Neural cell (in vitro differentiated cells): ENCODE measurements around the gene AGK. TPM values are rescaled to one million over a fixed set of nuclear protein-coding genes. Genes with fewer than 3 reads are reported as not detected.
"Not testable (repeated sequence)": the region's sequence is repeated elsewhere in the genome, so short reads cannot be mapped to it uniquely, and the experiment has no call there.

Experiments used
- H2AFZ ChIP-seq: fragments of 200-600, 300-800 bp; sonication (generic), shearing (Covaris generic); 2 replicates; pipeline ENCODE4 v1.6.0; 2014; ENCODE audit warnings: low read depth, mild to moderate bottlenecking, antibody characterized with exemption, low read length, moderate library complexity
- H3F3A ChIP-seq: fragments of 200-600 bp; shearing (Covaris generic); 2 replicates; pipeline ENCODE4 v1.6.1; 2016; ENCODE audit warnings: mild to moderate bottlenecking, moderate library complexity, mixed read lengths, antibody characterized with exemption, low read length; ENCODE audit not compliant: insufficient read depth, poor library complexity, severe bottlenecking
- H3K27ac ChIP-seq: fragments of 200-600, 300-800 bp; sonication (generic), shearing (Covaris generic); 2 replicates; pipeline ENCODE4 v1.5.1; 2014; ENCODE audit warnings: mild to moderate bottlenecking, low read length, moderate library complexity
- H3K27me3 ChIP-seq: fragments of 300-800, 200-600 bp; sonication (generic), shearing (Covaris generic); 2 replicates; pipeline ENCODE4 v1.6.0; 2014; ENCODE audit warnings: mild to moderate bottlenecking, low read depth, low read length, moderate library complexity; ENCODE audit not compliant: insufficient read depth
- H3K36me3 ChIP-seq: fragments of 300-800, 200-600 bp; sonication (generic), shearing (Covaris generic); 2 replicates; pipeline ENCODE4 v1.5.1; 2014; ENCODE audit warnings: mild to moderate bottlenecking, antibody characterized with exemption, low read length, moderate library complexity; ENCODE audit not compliant: insufficient read depth
- H3K4me2 ChIP-seq: fragments of 300-800, 200-600 bp; sonication (generic), shearing (Covaris generic); 2 replicates; pipeline ENCODE4 v1.6.0; 2014; ENCODE audit warnings: mild to moderate bottlenecking, low read length
- H3K4me3 ChIP-seq: fragments of 300-800, 200-600 bp; sonication (generic), shearing (Covaris generic); 2 replicates; pipeline ENCODE4 v1.5.1; 2014; ENCODE audit warnings: mild to moderate bottlenecking, low read length, moderate library complexity
- H3K79me2 ChIP-seq: fragments of 200-600 bp; shearing (Covaris generic); replicated peaks from 2 replicates; pipeline ENCODE4 v1.6.0; 2014; ENCODE audit warnings: mild to moderate bottlenecking, low read length, moderate library complexity; ENCODE audit not compliant: insufficient read depth
- H3K9ac ChIP-seq: fragments of 300-800, 200-600 bp; sonication (generic), shearing (Covaris generic); 2 replicates; pipeline ENCODE4 v1.6.1; 2016; ENCODE audit warnings: mild to moderate bottlenecking, low read length, mixed read lengths
- H3K9me2 ChIP-seq: fragments of 200-600 bp; shearing (Covaris generic); 2 replicates; pipeline ENCODE4 v1.6.1; 2016; ENCODE audit warnings: mild to moderate bottlenecking, low read length, mixed read lengths; ENCODE audit not compliant: insufficient read depth
- H3K9me3 ChIP-seq: fragments of 200-600, 300-800 bp; sonication (generic), shearing (Covaris generic); 2 replicates; pipeline ENCODE4 v1.6.1; 2016; ENCODE audit warnings: mild to moderate bottlenecking, mixed run types, low read length, moderate library complexity, mixed read lengths
- H4K20me1 ChIP-seq: fragments of 200-600 bp; shearing (Covaris generic); 2 replicates; pipeline ENCODE4 v1.6.1; 2016; ENCODE audit warnings: mild to moderate bottlenecking, mixed run types; ENCODE audit not compliant: insufficient read depth
- EP300 ChIP-seq: fragments of 450-650 bp; conservative IDR thresholded peaks from 2 replicates; pipeline ENCODE4 v1.6.1; 2014; ENCODE audit warnings: antibody characterized with exemption, mild to moderate bottlenecking, moderate library complexity; ENCODE audit not compliant: poor library complexity, severe bottlenecking
- EZH2 ChIP-seq: fragments of 200-600, 300-800 bp; shearing (Covaris generic), sonication (generic); IDR thresholded peaks from 2 replicates; pipeline ENCODE4 v1.6.1; 2014; ENCODE audit warnings: antibody characterized with exemption, low read length, borderline replicate concordance, mild to moderate bottlenecking; ENCODE audit not compliant: insufficient read depth, poor library complexity, severe bottlenecking
- MXI1 ChIP-seq: fragments of 450-650 bp; conservative IDR thresholded peaks from 2 replicates; pipeline ENCODE4 v1.6.1; 2014; ENCODE audit warnings: antibody characterized with exemption, mild to moderate bottlenecking; ENCODE audit not compliant: poor library complexity, severe bottlenecking
- POLR2AphosphoS5 ChIP-seq: IDR thresholded peaks from 2 replicates; pipeline ENCODE4 v1.6.1; 2012
- RAD21 ChIP-seq: fragments of 450-650 bp; conservative IDR thresholded peaks from 2 replicates; pipeline ENCODE4 v1.6.1; 2014; ENCODE audit warnings: antibody characterized with exemption, mild to moderate bottlenecking, moderate library complexity
- SMC3 ChIP-seq: fragments of 450-650 bp; conservative IDR thresholded peaks from 2 replicates; pipeline ENCODE4 v1.6.1; 2014; ENCODE audit warnings: antibody characterized with exemption, mild to moderate bottlenecking, moderate library complexity; ENCODE audit not compliant: poor library complexity
- TAF1 ChIP-seq: IDR thresholded peaks from 2 replicates; pipeline ENCODE4 v1.6.1; 2012; ENCODE audit warnings: low read depth
- polyA plus RNA-seq: library from polyadenylated mRNA; depleted of rRNA; stranded (reverse); fragments of >200 nt; gene quantifications from 2 replicates; pipeline ENCODE4 v1.2.3, GENCODE V29; 2014
- TF ChIP-seq, protein P1 (sequence below): IDR thresholded peaks from 2 replicates; pipeline ENCODE4 v1.6.1; 2012; ENCODE audit warnings: borderline replicate concordance
- TF ChIP-seq, protein P2 (sequence below): fragments of 450-650 bp; IDR thresholded peaks from 2 replicates; pipeline ENCODE4 v1.5.1; 2014; ENCODE audit warnings: antibody characterized with exemption, mild to moderate bottlenecking, moderate library complexity; ENCODE audit not compliant: poor library complexity, severe bottlenecking

The AGK gene
- polyA plus RNA-seq, 1 donor from 2014 or later: 59.8 TPM

DNA sequence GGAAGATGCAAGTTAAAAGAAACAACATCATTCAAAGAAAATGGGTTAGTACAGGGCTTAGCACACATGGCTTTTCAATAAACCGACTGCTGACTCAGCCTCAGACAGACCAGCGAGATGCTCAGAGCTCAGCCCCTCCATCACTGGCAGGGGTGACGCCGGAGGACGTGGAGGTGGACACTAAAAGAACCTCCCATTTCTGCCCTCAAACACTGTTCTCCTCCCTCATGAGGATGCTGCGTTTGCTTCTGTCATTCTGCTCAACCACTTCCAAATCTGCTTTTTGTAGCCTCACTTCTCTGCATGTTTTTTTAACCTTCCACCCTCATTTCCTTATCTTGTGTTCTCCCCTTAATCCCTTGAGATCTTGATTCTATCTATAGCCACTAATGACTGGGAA is 135.5 kb downstream of the AGK start:
- no peak overlapping the region for H3K4me3 ChIP-seq
- H3K9me2 ChIP-seq: no peaks in the 10 kb centered on the region
- H3K27ac ChIP-seq: no peak overlapping the region
- H4K20me1 ChIP-seq: no peaks in the 10 kb centered on the region
- no peaks in the 10 kb centered on the region for H3F3A ChIP-seq
- no peak overlapping the region for H3K9ac ChIP-seq
- TF ChIP-seq SMC3 (no peak), EZH2 (no peak), EP300 (no peak), MXI1 (no peak), RAD21 (no peak), TAF1 (no peak), POLR2AphosphoS5 (no peak)
- TF ChIP-seq, protein P1, sequence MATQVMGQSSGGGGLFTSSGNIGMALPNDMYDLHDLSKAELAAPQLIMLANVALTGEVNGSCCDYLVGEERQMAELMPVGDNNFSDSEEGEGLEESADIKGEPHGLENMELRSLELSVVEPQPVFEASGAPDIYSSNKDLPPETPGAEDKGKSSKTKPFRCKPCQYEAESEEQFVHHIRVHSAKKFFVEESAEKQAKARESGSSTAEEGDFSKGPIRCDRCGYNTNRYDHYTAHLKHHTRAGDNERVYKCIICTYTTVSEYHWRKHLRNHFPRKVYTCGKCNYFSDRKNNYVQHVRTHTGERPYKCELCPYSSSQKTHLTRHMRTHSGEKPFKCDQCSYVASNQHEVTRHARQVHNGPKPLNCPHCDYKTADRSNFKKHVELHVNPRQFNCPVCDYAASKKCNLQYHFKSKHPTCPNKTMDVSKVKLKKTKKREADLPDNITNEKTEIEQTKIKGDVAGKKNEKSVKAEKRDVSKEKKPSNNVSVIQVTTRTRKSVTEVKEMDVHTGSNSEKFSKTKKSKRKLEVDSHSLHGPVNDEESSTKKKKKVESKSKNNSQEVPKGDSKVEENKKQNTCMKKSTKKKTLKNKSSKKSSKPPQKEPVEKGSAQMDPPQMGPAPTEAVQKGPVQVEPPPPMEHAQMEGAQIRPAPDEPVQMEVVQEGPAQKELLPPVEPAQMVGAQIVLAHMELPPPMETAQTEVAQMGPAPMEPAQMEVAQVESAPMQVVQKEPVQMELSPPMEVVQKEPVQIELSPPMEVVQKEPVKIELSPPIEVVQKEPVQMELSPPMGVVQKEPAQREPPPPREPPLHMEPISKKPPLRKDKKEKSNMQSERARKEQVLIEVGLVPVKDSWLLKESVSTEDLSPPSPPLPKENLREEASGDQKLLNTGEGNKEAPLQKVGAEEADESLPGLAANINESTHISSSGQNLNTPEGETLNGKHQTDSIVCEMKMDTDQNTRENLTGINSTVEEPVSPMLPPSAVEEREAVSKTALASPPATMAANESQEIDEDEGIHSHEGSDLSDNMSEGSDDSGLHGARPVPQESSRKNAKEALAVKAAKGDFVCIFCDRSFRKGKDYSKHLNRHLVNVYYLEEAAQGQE: no peak
- TF ChIP-seq, protein P2, sequence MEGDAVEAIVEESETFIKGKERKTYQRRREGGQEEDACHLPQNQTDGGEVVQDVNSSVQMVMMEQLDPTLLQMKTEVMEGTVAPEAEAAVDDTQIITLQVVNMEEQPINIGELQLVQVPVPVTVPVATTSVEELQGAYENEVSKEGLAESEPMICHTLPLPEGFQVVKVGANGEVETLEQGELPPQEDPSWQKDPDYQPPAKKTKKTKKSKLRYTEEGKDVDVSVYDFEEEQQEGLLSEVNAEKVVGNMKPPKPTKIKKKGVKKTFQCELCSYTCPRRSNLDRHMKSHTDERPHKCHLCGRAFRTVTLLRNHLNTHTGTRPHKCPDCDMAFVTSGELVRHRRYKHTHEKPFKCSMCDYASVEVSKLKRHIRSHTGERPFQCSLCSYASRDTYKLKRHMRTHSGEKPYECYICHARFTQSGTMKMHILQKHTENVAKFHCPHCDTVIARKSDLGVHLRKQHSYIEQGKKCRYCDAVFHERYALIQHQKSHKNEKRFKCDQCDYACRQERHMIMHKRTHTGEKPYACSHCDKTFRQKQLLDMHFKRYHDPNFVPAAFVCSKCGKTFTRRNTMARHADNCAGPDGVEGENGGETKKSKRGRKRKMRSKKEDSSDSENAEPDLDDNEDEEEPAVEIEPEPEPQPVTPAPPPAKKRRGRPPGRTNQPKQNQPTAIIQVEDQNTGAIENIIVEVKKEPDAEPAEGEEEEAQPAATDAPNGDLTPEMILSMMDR: no peak
- H3K36me3 ChIP-seq: no peaks in the 10 kb centered on the region
- H2AFZ ChIP-seq: no peak overlapping the region
- H3K9me3 ChIP-seq: no peaks in the 10 kb centered on the region
- no peaks in the 10 kb centered on the region for H3K27me3 ChIP-seq
- no peak overlapping the region for H3K4me2 ChIP-seq
- no peaks in the 10 kb centered on the region for H3K79me2 ChIP-seq

DNA sequence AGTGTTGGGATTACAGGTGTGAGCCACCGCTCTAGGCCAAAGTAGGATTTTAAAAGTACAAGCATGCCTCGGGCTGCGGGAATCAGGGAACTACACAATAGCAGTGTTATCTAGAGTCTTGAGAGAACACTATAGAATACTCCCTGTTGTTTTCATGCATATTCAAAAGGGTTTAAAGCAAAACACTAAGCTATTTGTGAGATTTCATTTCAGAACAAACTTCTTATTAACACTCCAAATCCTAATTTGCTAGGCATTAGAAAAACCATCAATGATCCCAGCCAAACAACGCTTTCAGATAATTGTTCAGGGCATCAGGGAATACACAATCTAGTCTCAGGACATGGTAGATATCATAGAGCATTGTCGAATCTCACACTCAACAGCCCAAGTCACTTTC is 136.8 kb downstream of the AGK start:
- Histone ChIP-seq H3K9ac (no peak overlapping the region), H3K9me3 (no peaks in the 10 kb centered on the region), H3K4me3 (no peak overlapping the region), H3K36me3 (no peaks in the 10 kb centered on the region), H3K9me2 (no peaks in the 10 kb centered on the region), H2AFZ (no peak overlapping the region), H3K4me2 (no peak overlapping the region), H3K79me2 (no peaks in the 10 kb centered on the region), H3F3A (no peaks in the 10 kb centered on the region), H4K20me1 (no peaks in the 10 kb centered on the region), H3K27ac (no peak overlapping the region), H3K27me3 (no peaks in the 10 kb centered on the region)
- TF ChIP-seq MXI1: no peak
- no peak for TF ChIP-seq EZH2
- TF ChIP-seq, protein P2: no peak
- TF ChIP-seq RAD21: no peak
- TF ChIP-seq POLR2AphosphoS5: no peak
- TF ChIP-seq, protein P1: no peak
- TF ChIP-seq EP300: no peak
- no peak for TF ChIP-seq TAF1
- no peak for TF ChIP-seq SMC3

DNA sequence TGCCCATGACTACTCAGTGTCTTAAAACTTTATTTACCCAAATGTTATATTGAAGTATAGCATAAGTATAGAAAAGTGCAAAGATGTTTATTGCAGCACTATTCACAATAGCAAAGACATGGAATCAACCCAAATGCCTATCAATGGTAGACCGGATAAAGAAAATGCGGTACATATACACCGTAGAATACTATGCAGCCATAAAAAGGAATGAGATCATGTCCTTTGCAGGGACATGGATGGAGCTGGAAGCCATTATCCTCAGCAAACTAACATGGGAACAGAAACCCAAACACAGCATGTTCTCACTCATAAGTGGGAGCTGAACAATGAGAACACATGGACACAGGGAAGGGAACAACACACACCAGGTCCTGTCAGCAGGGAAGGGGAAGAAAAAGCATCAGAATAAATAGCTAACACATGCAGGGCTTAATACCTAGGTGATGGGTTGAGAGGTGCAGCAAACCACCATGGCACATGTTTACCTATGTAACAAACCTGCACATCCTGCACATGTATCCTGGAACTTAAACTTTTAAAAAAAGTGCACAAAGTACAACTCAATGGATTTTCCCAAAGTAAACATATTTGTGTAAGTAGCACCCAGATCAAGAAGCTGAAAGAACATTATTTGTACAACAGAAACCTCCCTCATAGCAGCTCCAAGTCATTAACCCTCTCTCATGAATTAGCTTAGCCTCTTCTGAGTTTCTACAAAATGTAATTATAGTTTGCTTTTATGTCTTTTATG is 138.0 kb downstream of the AGK start:
- H3K27me3 ChIP-seq, H3K9me2 ChIP-seq, H3K4me2 ChIP-seq, H3K27ac ChIP-seq, H3K36me3 ChIP-seq, H3K4me3 ChIP-seq, H2AFZ ChIP-seq, H3F3A ChIP-seq, H4K20me1 ChIP-seq, H3K9ac ChIP-seq, H3K9me3 ChIP-seq: not testable (repeated sequence)
- H3K79me2 ChIP-seq: peaks cover 11% of the 10 kb centered on the region
